ENCODE results near the gene CARD11.

- TF ChIP-seq CTCF (IDR thresholded peaks at IDR 0.05) (no peak), POLR2A (IDR thresholded peaks at IDR 0.05) (no peak)
Observed at GRCh38 chr7:3080106-3080505, 36.4 kb upstream of the CARD11 start.

Data from testis (tissue), 2 donors.